Neural cell (in vitro differentiated cells): Measurements from ENCODE around the gene RAB1B. TPM values are rescaled to one million over a fixed set of nuclear protein-coding genes. Genes with fewer than 3 reads are reported as not detected.
A peak's percentile ranks its signal among the peaks of the same experiment; 100 is the strongest.

ENCODE experiments used
- H2AFZ ChIP-seq: fragments of 200-600, 300-800 bp; sonication (generic), shearing (Covaris generic); 2 replicates; pipeline ENCODE4 v1.6.0; 2014; ENCODE audit warnings: low read depth, mild to moderate bottlenecking, antibody characterized with exemption, low read length, moderate library complexity
- H3F3A ChIP-seq: fragments of 200-600 bp; shearing (Covaris generic); 2 replicates; pipeline ENCODE4 v1.6.1; 2016; ENCODE audit warnings: mild to moderate bottlenecking, moderate library complexity, mixed read lengths, antibody characterized with exemption, low read length; ENCODE audit not compliant: insufficient read depth, poor library complexity, severe bottlenecking
- H3K27ac ChIP-seq: fragments of 200-600, 300-800 bp; sonication (generic), shearing (Covaris generic); 2 replicates; pipeline ENCODE4 v1.5.1; 2014; ENCODE audit warnings: mild to moderate bottlenecking, low read length, moderate library complexity
- H3K27me3 ChIP-seq: fragments of 300-800, 200-600 bp; sonication (generic), shearing (Covaris generic); 2 replicates; pipeline ENCODE4 v1.6.0; 2014; ENCODE audit warnings: mild to moderate bottlenecking, low read depth, low read length, moderate library complexity; ENCODE audit not compliant: insufficient read depth
- H3K36me3 ChIP-seq: fragments of 300-800, 200-600 bp; sonication (generic), shearing (Covaris generic); 2 replicates; pipeline ENCODE4 v1.5.1; 2014; ENCODE audit warnings: mild to moderate bottlenecking, antibody characterized with exemption, low read length, moderate library complexity; ENCODE audit not compliant: insufficient read depth
- H3K4me2 ChIP-seq: fragments of 300-800, 200-600 bp; sonication (generic), shearing (Covaris generic); 2 replicates; pipeline ENCODE4 v1.6.0; 2014; ENCODE audit warnings: mild to moderate bottlenecking, low read length
- H3K4me3 ChIP-seq: fragments of 300-800, 200-600 bp; sonication (generic), shearing (Covaris generic); 2 replicates; pipeline ENCODE4 v1.5.1; 2014; ENCODE audit warnings: mild to moderate bottlenecking, low read length, moderate library complexity
- H3K79me2 ChIP-seq: fragments of 200-600 bp; shearing (Covaris generic); replicated peaks from 2 replicates; pipeline ENCODE4 v1.6.0; 2014; ENCODE audit warnings: mild to moderate bottlenecking, low read length, moderate library complexity; ENCODE audit not compliant: insufficient read depth
- H3K9ac ChIP-seq: fragments of 300-800, 200-600 bp; sonication (generic), shearing (Covaris generic); 2 replicates; pipeline ENCODE4 v1.6.1; 2016; ENCODE audit warnings: mild to moderate bottlenecking, low read length, mixed read lengths
- H3K9me2 ChIP-seq: fragments of 200-600 bp; shearing (Covaris generic); 2 replicates; pipeline ENCODE4 v1.6.1; 2016; ENCODE audit warnings: mild to moderate bottlenecking, low read length, mixed read lengths; ENCODE audit not compliant: insufficient read depth
- H3K9me3 ChIP-seq: fragments of 200-600, 300-800 bp; sonication (generic), shearing (Covaris generic); 2 replicates; pipeline ENCODE4 v1.6.1; 2016; ENCODE audit warnings: mild to moderate bottlenecking, mixed run types, low read length, moderate library complexity, mixed read lengths
- H4K20me1 ChIP-seq: fragments of 200-600 bp; shearing (Covaris generic); 2 replicates; pipeline ENCODE4 v1.6.1; 2016; ENCODE audit warnings: mild to moderate bottlenecking, mixed run types; ENCODE audit not compliant: insufficient read depth
- CTCF ChIP-seq: fragments of 450-650 bp; IDR thresholded peaks from 2 replicates; pipeline ENCODE4 v1.5.1; 2014; ENCODE audit warnings: antibody characterized with exemption, mild to moderate bottlenecking, moderate library complexity; ENCODE audit not compliant: poor library complexity, severe bottlenecking
- EP300 ChIP-seq: fragments of 450-650 bp; conservative IDR thresholded peaks from 2 replicates; pipeline ENCODE4 v1.6.1; 2014; ENCODE audit warnings: antibody characterized with exemption, mild to moderate bottlenecking, moderate library complexity; ENCODE audit not compliant: poor library complexity, severe bottlenecking
- EZH2 ChIP-seq: fragments of 200-600, 300-800 bp; shearing (Covaris generic), sonication (generic); IDR thresholded peaks from 2 replicates; pipeline ENCODE4 v1.6.1; 2014; ENCODE audit warnings: antibody characterized with exemption, low read length, borderline replicate concordance, mild to moderate bottlenecking; ENCODE audit not compliant: insufficient read depth, poor library complexity, severe bottlenecking
- MXI1 ChIP-seq: fragments of 450-650 bp; conservative IDR thresholded peaks from 2 replicates; pipeline ENCODE4 v1.6.1; 2014; ENCODE audit warnings: antibody characterized with exemption, mild to moderate bottlenecking; ENCODE audit not compliant: poor library complexity, severe bottlenecking
- POLR2AphosphoS5 ChIP-seq: IDR thresholded peaks from 2 replicates; pipeline ENCODE4 v1.6.1; 2012
- REST ChIP-seq: IDR thresholded peaks from 2 replicates; pipeline ENCODE4 v1.6.1; 2012; ENCODE audit warnings: borderline replicate concordance
- SMC3 ChIP-seq: fragments of 450-650 bp; conservative IDR thresholded peaks from 2 replicates; pipeline ENCODE4 v1.6.1; 2014; ENCODE audit warnings: antibody characterized with exemption, mild to moderate bottlenecking, moderate library complexity; ENCODE audit not compliant: poor library complexity
- polyA plus RNA-seq: library from polyadenylated mRNA; depleted of rRNA; stranded (reverse); fragments of >200 nt; gene quantifications from 2 replicates; pipeline ENCODE4 v1.2.3, GENCODE V29; 2014

The RAB1B gene
- polyA plus RNA-seq, 1 donor from 2014 or later, result 27.2 TPM

- Histone ChIP-seq H3K4me2 (no peak within 1 kb of the TSS), H3K36me3 (no peaks in the 10 kb centered on the region), H3K27ac (no peak within 1 kb of the TSS), H3F3A (no peaks in the 10 kb centered on the region), H3K9me2 (no peaks in the 10 kb centered on the region), H3K9me3 (no peaks in the 10 kb centered on the region), H2AFZ (peak within 1 kb of the TSS; percentile 4), H3K27me3 (peaks cover 32% of the 10 kb centered on the region), H4K20me1 (no peaks in the 10 kb centered on the region), H3K79me2 (peaks cover 15% of the 10 kb centered on the region), H3K9ac (peak within 1 kb of the TSS; percentile 78), H3K4me3 (peak within 1 kb of the TSS; percentile 73)
- peak; percentile 17 for TF ChIP-seq REST
- TF ChIP-seq MXI1, result peak; percentile 21
- no peak for TF ChIP-seq SMC3
- no peak for TF ChIP-seq POLR2AphosphoS5
- no peak for TF ChIP-seq EP300
These were observed 23.5 kb downstream of the RAB1B start, which contains the start of gene TMEM151A for GRCh38 chr11:66291706-66292542. TMEM151A (plus strand) TSS chr11:66291894; CDS start chr11:66292014, 120 bp downstream.

GRCh38 chr11:66292543-66293332 is 24.3 kb downstream of the RAB1B start:
- H3K9me3 ChIP-seq, result no peaks in the 10 kb centered on the region
- no peak overlapping the region for H2AFZ ChIP-seq
- H3K9ac ChIP-seq, result peak overlapping the region; percentile 78
- no peaks in the 10 kb centered on the region for H3K36me3 ChIP-seq
- peak overlapping the region; percentile 73 for H3K4me3 ChIP-seq
- H3K4me2 ChIP-seq, result no peak overlapping the region
- TF ChIP-seq EP300 (no peak), EZH2 (no peak), CTCF (no peak)
- peaks cover 32% of the 10 kb centered on the region for H3K27me3 ChIP-seq
- no peaks in the 10 kb centered on the region for H4K20me1 ChIP-seq
- no peaks in the 10 kb centered on the region for H3F3A ChIP-seq
- H3K79me2 ChIP-seq, result peaks cover 8% of the 10 kb centered on the region
- H3K9me2 ChIP-seq, result no peaks in the 10 kb centered on the region
- H3K27ac ChIP-seq, result no peak overlapping the region
